Mammary epithelial cell (primary cell): ENCODE results near the gene SLC18B1.

Experiments used
- CTCF ChIP-seq, 2 donors: IDR thresholded peaks in 1 of 2; conservative IDR thresholded peaks in 1 of 2; 2 replicates each; pipeline ENCODE4 v1.5.1; 2011 to 2012; ENCODE audit warnings: inconsistent platforms in 2 of 2, low read length in 2 of 2, mild to moderate bottlenecking in 2 of 2, control low read depth in 1 of 2, low read depth in 1 of 2; ENCODE audit not compliant: insufficient read depth in 1 of 2; ENCODE audit errors: extremely low read depth in 1 of 2
- EZH2 ChIP-seq: IDR thresholded peaks from 2 replicates; pipeline ENCODE4 v1.6.1; 2012; ENCODE audit warnings: low read length, inconsistent platforms, borderline replicate concordance

- TF ChIP-seq CTCF (conservative IDR thresholded peaks at IDR 0.05 in 1 of 2, IDR thresholded peaks at IDR 0.05 in 1 of 2; ENCODE audit: extremely low read depth in 1 of 2, insufficient read depth in 1 of 2, low read depth in 1 of 2, low read length in 2 of 2), result peak in 1 of 2 donors; percentile 10
- no peak for TF ChIP-seq EZH2
Observed at GRCh38 chr6:132728616-132729015, 69.8 kb downstream of the SLC18B1 start.
